MCF 10A (cell line): Measurements from ENCODE around the gene SDR39U1. TPM values are rescaled to one million over a fixed set of nuclear protein-coding genes. Genes with fewer than 3 reads are reported as not detected.

Experiments used
- BruUV-seq: library from RNA; stranded (reverse); fragments of 400-500 nt; replicated peaks from 2 replicates; lab custom pipeline; 2021; lab: Mats Ljungman, UMichigan
- CTCF ChIA-PET: fragments of 300-600 bp; sonication (Branson Sonifier 250); formaldehyde crosslinking; extraction: SDS; loops from one replicate; lab custom pipeline; 2021; ENCODE audit warnings: antibody characterized with exemption, inconsistent platforms; lab: Yijun Ruan, JAX
- POLR2A ChIA-PET: fragments of 300-600, 350-650 bp; sonication (Branson Sonifier 250); formaldehyde crosslinking; extraction: SDS; loops from one replicate; lab custom pipeline; 2020; ENCODE audit warnings: antibody characterized with exemption, inconsistent platforms; lab: Yijun Ruan, JAX
- DNase-seq: peaks from one replicate; pipeline ENCODE4 v3.0.0-alpha.2; 2018; ENCODE audit not compliant: unreplicated experiment
- H3K27ac Mint-ChIP-seq: one replicate; pipeline ENCODE4 v1.8.0; 2022; ENCODE audit warnings: mild to moderate bottlenecking, low read depth, mixed read lengths; ENCODE audit not compliant: unreplicated experiment
- H3K27me3 Mint-ChIP-seq: one replicate; pipeline ENCODE4 v1.8.0; 2022; ENCODE audit warnings: mixed read lengths; ENCODE audit not compliant: insufficient read depth, unreplicated experiment
- H3K36me3 Mint-ChIP-seq: one replicate; pipeline ENCODE4 v1.8.0; 2022; ENCODE audit warnings: mild to moderate bottlenecking, moderate library complexity, mixed read lengths; ENCODE audit not compliant: insufficient read depth, unreplicated experiment
- H3K4me1 Mint-ChIP-seq: one replicate; pipeline ENCODE4 v1.8.0; 2022; ENCODE audit warnings: mixed read lengths; ENCODE audit not compliant: insufficient read depth, unreplicated experiment
- H3K4me3 Mint-ChIP-seq: one replicate; pipeline ENCODE4 v1.8.0; 2022; ENCODE audit warnings: mild to moderate bottlenecking, moderate library complexity, mixed read lengths; ENCODE audit not compliant: unreplicated experiment
- H3K9me3 Mint-ChIP-seq: one replicate; pipeline ENCODE4 v1.8.0; 2022; ENCODE audit warnings: mixed read lengths; ENCODE audit not compliant: unreplicated experiment
- CTCF ChIP-seq: fragments of 200-600 bp; IDR thresholded peaks from one replicate; pipeline ENCODE4 v1.8.0; 2022; ENCODE audit warnings: antibody characterized with exemption, mild to moderate bottlenecking; ENCODE audit not compliant: unreplicated experiment
- intact Hi-C: fragments of 100-400 bp; cut with micrococcal nuclease; formaldehyde crosslinking; loops from 2 replicates; pipeline ENCODE4 v1.14.1; 2022
- total RNA-seq: library from RNA; stranded (reverse); gene quantifications from 2 replicates; pipeline ENCODE4 v1.2.3, GENCODE V29; 2022

The SDR39U1 gene
- total RNA-seq, 1 experiment from 2014 or later, result 58.7 TPM

GRCh38 chr14:24403294-24403998 lies 39.1 kb downstream of the SDR39U1 start:
- CTCF ChIA-PET, result interaction anchor here (0.6 to 10.5 kb wide), 7 partner anchors 18 to 73 kb away, joined by 3 to 109 read pairs (median 5); partner anchors contain the start of gene ADCY4
- POLR2A ChIA-PET, result interaction anchor here (1.2 to 1.4 kb wide), 2 partner anchors 15 to 28 kb away, joined by 3 to 5 read pairs; no protein-coding TSS in a partner anchor
- BruUV-seq, result no TSS peak
- no peak for TF ChIP-seq CTCF
- H3K4me3 Mint-ChIP-seq, result no peak overlapping the region
- no peak for DNase-seq
- H3K4me1 Mint-ChIP-seq, result peaks cover 15% of the 10 kb centered on the region
- H3K36me3 Mint-ChIP-seq, result no peaks in the 10 kb centered on the region
- H3K27ac Mint-ChIP-seq, result no peak overlapping the region
- H3K27me3 Mint-ChIP-seq, result no peaks in the 10 kb centered on the region
- intact Hi-C loops, result no loop called here
- H3K9me3 Mint-ChIP-seq, result no peaks in the 10 kb centered on the region

GRCh38 chr14:24401810-24402702 lies 40.5 kb downstream of the SDR39U1 start:
- no peaks in the 10 kb centered on the region for H3K36me3 Mint-ChIP-seq
- no peak for TF ChIP-seq CTCF
- H3K4me3 Mint-ChIP-seq, result no peak overlapping the region
- DNase-seq, result no peak
- intact Hi-C loops, result no loop called here
- no peaks in the 10 kb centered on the region for H3K27me3 Mint-ChIP-seq
- no peak overlapping the region for H3K27ac Mint-ChIP-seq
- CTCF ChIA-PET, result interaction anchor here (0.6 to 3.7 kb wide), 9 partner anchors 7 to 105 kb away, joined by 3 to 15 read pairs (median 5); no protein-coding TSS in a partner anchor
- BruUV-seq, result no TSS peak
- H3K4me1 Mint-ChIP-seq, result peaks cover 21% of the 10 kb centered on the region
- H3K9me3 Mint-ChIP-seq, result no peaks in the 10 kb centered on the region
- POLR2A ChIA-PET, result interaction anchor here (0.7 to 1.4 kb wide), 3 partner anchors 12 to 29 kb away, joined by 3 to 5 read pairs (median 3); no protein-coding TSS in a partner anchor

GRCh38 chr14:24399999-24400718 lies 42.4 kb downstream of the SDR39U1 start:
- no peaks in the 10 kb centered on the region for H3K36me3 Mint-ChIP-seq
- no peak overlapping the region for H3K4me3 Mint-ChIP-seq
- H3K27me3 Mint-ChIP-seq, result no peaks in the 10 kb centered on the region
- H3K27ac Mint-ChIP-seq, result no peak overlapping the region
- ChIA-PET POLR2A (no interaction called here), CTCF (interaction anchor here (0.5 to 1.7 kb wide), 6 partner anchors 9 to 93 kb away, joined by 3 to 5 read pairs (median 3); no protein-coding TSS in a partner anchor)
- BruUV-seq, result no TSS peak
- no peaks in the 10 kb centered on the region for H3K9me3 Mint-ChIP-seq
- no peak for DNase-seq
- no peak for TF ChIP-seq CTCF
- intact Hi-C loops, result no loop called here
- H3K4me1 Mint-ChIP-seq, result peaks cover 37% of the 10 kb centered on the region
